NK-92 treated with Interleukin-12 subunit alpha and Interleukin-12 subunit beta, amount 100 ng/mL, for 24 hours (cell line): Measurements from ENCODE around the gene ARMC9.
"Not testable (repeated sequence)": the region's sequence is repeated elsewhere in the genome, so short reads cannot be mapped to it uniquely, and the experiment has no call there.

ENCODE experiments used
- DNase-seq: peaks from one replicate; lab custom pipeline; 2025; lab: John Stamatoyannopoulos, UW

Gene ARMC9

DNA sequence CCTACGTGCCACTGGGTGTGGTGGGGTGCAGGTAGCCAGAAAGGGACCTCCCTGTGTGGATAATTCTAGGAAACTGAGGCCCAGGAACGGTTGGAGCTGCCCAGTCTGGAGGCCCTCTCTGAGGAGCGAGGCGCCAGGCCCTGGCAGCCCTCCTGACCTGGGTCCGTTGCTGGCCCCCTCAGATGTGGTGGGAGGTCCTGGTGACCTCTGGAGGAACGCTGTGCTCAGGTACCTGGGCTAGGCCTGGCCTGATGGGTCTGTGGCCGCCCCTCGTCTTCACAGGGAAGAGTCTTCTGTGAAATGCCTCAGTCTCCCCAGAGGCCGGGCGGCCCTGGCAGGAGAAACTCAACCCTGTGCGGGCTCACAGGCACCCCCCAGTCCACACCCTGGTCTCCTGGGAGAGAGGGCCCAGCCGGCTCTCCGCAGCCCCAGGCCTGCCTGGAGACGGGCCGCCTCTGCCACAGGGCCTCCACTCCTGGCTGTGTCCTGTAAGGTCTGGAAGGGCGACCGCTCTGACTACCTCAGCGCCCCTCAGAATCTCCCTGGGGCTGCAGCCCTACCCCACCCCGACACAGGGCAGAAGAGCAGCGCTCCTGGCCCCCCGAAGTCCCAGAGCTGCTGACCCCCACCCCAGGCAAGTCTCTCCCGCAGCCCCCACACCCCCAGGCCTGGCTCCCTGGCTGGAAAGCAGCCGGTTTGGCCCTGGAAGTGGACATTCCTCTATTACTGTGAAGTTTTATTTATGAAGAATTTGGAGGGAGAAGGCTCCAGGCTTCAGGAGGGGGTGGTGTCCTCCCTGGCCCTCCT is 200.8 kb downstream of the ARMC9 start:
- DNase-seq: no peak

DNA sequence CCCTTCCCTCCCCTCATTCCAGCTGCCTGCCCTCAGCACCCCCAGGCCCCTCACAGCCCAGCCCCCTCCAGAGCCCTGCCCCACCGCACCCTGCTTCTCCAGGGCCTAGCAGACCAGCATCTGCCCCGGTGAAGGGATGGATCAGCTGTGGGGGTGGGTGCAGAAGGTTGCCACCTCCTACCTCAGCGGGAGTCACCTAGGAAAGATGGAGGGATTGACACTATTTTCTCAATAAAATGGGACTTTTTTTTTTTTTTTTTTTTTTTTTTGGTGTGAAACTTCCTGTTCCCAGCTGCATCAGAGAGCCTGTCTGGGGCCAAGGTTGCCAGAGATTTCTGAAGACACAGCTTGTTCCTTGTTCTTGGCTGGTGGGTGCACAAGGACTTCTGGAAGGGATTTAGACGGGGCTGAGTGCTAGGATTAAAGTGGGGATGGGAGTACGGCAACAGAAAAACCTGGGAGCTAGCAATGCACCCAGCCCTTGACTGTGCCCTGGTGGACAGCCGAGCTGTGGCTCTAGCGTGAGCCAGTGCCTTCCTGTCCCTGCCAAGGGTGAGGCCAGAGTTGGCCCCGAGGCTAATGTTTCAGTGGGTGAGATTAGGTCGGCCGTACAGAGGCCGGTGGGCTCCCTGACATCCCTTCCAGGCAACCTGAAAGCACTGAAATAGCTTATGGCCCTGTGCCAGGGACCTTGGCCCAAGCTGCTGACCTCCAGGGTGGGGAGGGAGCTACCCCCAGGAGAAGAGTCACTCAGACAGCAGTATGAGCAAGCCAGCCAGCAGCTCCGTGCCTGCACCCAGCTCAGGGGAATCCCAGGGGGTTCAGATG is 201.6 kb downstream of the ARMC9 start:
- no peak for DNase-seq

DNA sequence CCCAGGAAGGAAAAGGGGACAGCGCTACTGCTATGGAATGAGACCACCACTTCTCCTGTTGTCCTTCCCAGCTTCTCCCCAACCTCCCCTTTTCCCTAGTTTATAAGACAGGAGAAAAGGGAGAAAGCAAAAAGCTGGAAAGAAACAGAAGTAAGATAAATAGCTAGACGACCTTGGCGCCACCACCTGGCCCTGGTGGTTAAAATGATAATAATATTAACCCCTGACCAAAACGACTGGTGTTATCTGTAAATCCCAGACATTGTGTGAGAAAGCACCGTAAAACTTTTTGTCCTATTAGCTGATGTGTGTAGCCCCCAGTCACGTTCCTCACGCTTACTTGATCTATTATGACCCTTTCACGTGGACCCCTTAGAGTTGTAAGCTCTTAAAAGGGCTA is 202.2 kb downstream of the ARMC9 start:
- not testable (repeated sequence) for DNase-seq

- DNase-seq: not testable (repeated sequence)
Observed at GRCh38 chr2:231401101-231401500, 202.7 kb downstream of the ARMC9 start.

DNA sequence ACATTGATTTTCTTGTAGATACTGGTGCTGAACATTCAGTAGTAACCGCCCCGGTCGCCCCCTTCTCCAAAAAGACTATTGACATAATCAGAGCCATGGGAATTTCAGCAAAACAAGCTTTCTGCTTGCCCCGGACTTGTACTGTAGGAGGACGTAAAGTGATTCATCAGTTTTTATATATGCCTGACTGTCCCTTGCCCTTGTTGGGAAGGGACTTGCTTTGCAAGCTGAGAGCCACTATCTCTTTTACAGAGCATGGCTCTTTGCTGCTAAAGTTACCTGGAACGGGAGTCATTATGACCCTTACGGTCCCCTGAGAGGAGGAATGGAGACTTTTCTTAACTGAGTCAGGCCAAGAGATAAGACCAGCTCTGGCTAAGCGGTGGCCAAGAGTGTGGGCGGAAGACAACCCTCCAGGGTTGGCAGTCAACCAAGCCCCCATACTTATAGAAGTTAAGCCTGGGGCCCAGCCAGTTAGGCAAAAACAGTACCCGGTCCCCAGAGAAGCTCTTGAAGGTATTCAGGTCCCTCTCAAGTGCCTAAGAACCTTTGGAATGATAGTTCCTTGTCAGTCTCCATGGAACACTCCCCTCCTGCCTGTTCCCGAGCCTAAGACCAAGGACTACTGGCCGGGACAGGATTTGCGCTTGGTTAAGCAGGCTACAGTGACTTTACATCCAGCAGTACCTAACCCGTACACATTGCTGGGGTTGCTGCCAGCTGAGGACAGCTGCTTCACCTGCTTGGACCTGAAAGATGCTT is 205.2 kb downstream of the ARMC9 start:
- DNase-seq: not testable (repeated sequence)

- DNase-seq: not testable (repeated sequence)
Observed at GRCh38 chr2:231404183-231404578, 205.8 kb downstream of the ARMC9 start.

DNA sequence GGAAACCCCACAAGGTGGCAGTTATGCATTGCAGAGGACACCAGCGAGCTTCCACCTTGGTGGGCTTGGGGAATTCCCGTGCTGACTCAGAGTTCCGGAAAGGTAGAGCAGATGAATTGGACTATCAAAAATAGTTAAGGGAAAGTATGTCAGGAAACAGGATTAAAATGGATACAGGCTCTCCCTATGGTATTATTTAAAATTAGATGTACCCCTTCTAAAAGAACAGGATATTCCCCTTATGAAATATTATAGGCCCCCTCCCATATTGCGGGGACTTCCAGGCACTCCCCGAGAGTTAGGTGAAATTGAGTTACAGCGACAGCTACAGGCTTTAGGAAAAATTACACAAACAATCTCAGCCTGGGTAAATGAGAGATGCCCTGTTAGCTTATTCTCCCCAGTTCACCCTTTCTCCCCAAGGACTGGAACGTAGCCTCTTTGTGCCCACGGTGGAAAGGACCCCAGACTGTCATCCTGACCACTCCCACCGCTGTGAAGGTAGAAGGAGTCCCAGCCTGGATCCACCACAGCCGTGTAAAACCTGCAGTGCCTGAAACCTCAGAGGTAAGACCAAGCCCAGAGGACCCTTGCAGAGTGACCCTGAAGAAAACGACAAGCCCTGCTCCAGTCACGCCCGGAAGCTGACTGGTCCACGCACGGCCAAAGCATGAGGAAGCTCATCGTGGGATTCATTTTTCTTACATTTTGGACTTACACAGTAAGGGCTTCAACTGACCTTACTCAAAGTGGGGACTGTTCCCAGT is 207.4 kb downstream of the ARMC9 start:
- DNase-seq: not testable (repeated sequence)

GRCh38 chr2:231407686-231408085 is 209.3 kb downstream of the ARMC9 start:
- not testable (repeated sequence) for DNase-seq

- not testable (repeated sequence) for DNase-seq
Observed at GRCh38 chr2:231408304-231408703, 209.9 kb downstream of the ARMC9 start.

DNA sequence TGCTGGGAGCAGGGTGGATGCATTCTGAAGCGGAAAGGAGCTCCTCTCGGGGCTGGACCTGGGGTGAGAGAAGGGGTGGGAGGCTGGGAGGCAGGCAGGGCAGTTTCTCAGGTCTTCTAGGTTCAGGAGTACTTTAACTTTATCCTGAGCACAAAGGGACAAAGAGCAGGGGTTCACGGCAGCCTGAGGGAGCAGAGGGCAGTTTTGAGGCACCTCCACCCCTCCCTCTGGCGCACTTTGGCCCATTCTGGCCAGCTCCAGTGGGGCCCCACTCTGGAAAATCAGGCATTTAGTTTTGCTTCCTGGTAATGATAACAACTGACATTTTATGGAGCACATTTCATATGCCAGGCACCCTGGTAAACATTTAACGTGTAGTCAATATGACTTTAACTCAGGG is 211.3 kb downstream of the ARMC9 start:
- no peak for DNase-seq

DNA sequence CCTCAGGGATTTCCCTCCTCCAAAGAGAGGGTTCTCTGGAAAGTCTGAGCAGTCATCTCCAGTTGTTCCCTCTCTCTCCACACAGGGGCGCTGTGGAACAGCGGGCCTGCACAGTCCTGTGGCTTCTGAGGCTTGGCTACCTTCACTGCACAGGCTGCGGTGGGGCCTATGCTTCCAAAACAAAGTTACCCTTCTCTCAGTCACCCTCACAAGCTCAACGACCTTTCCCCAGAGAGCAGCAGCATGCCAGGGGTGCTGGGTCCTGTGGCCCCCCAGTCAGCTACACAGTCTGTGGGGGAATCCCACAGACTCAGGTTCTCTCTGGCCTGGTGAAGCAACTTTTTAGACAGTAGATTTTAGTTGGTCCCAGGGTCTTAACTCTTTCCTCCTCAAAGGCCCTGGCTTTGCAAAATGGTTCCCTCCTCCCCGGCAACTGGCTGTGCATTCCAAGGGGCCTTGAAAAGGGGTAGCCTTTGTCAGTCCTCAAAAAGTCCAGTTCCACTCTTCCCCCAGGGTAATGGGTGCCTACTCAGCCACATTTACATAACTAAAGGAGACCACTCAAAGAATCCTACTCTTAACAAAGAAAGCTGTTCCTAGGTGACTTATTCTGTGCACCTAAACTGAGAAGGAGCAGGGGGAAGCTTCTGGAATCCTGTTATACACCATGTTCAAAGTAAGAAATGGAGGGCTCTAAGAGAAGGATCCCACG is 212.0 kb downstream of the ARMC9 start:
- no peak for DNase-seq

- no peak for DNase-seq
Observed at GRCh38 chr2:231411237-231411636, 212.8 kb downstream of the ARMC9 start.

DNA sequence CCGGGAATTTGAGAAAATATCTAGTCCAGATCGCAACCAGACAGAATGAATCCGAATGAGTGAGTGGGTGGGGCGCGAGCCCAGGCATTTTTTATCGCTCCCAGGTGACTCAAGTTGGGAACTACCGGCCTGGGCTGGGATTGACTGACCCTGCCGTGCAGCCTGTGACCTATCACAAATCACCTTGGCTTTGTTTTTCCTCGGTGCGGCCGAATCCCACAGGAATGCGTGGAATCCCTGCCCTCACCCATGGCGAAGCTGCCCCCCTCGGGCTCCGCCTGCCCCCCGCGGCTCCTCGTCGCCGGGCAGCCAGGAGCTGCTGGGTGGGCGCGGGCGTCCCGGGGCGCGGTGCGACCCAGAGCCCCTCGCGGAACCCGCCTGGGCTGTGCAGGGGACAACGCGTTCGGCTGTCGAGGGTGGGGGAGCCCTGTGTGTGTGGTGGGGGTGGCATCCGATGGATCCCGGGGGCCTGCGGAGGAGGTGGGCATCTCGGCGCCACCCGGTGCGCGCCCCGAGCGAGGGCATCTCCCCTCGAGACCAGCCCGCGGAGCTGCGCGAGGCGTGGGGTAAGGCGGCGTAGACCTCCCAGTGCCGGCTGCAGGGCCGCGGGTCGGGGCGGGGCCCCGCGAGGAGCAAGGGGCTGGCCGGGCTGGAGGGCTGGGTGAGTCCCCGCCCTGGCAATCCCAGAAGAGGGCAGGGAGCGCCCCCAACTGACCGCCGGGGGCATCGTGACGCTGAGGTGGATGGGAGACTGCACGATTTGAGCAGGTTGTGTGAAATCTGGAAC is 213.6 kb downstream of the ARMC9 start:
- no peak for DNase-seq

DNA sequence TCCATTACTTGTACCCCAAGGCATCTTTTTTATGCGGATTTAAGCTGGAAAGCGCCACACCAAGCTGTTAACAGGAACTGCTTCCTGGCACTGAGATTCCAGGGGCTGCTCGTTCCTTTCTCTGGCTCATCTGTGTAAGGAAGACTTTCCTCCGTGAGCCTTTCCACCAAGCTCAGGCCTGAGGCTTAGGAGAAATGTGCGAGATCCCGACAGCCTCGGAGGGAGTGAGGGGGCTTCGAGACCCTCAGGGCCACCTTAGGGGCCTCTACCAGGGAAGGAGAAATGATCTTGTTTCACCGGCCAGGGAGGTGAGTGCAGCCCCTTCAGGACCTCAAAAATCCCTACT is 214.2 kb downstream of the ARMC9 start:
- DNase-seq: no peak

DNA sequence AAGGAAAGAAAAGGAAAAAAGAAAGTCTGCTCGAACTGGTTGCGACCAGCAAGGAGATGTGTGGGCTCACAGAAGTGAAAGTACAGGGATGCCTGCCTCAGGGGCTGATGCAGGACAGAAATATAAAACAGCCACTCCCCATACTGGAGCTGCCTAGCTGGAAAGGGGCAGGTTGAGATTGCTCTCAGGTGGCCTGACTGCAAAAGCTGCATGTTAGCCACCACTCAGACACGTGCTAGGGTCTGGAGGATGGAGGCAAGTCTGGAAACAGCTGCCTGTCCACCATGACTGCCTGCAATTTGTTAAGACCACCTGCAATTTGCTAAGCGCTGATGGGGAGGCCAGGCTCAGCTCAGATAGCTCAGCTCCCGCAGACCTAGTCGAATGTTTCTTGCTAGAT is 215.0 kb downstream of the ARMC9 start:
- DNase-seq: no peak

- no peak for DNase-seq
Observed at GRCh38 chr2:231413921-231414476, 215.6 kb downstream of the ARMC9 start.

DNA sequence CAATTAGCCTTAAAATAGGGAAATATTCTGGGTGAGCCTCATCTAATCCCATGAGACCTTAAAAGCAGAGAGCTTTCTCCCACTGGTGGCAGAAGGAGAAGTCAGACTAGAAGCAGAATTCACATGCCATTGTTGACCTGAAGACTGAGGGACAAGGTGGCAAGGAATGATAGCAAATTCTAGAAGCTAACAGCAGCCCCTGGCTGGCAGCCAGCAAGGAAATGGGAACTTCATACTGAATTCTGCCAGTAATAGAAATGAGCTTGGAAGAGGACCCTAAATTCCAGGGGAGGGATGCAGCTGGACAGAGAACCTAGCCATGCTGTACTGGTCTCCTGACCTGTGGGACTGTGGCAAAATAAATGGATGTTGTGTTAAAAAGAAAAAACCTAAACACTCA is 216.6 kb downstream of the ARMC9 start:
- no peak for DNase-seq

GRCh38 chr2:231418820-231419640 is 220.6 kb downstream of the ARMC9 start:
- no peak for DNase-seq

- DNase-seq: no peak
Observed at GRCh38 chr2:231421051-231421580, 222.7 kb downstream of the ARMC9 start.
